GM19351 (cell line): ENCODE data around the gene LDLRAD3.
A peak's percentile ranks its signal among the peaks of the same experiment; 100 is the strongest.

Source experiments
- ATAC-seq: cut with Tn5 transposase; IDR thresholded peaks from one replicate; pipeline ENCODE4 v1.9.1; 2021; ENCODE audit warnings: mild to moderate bottlenecking, moderate library complexity; ENCODE audit not compliant: unreplicated experiment

LDLRAD3 gene

GRCh38 chr11:36092314-36093030, 148.6 kb downstream of the LDLRAD3 start:
- ATAC-seq, result no peak

DNA sequence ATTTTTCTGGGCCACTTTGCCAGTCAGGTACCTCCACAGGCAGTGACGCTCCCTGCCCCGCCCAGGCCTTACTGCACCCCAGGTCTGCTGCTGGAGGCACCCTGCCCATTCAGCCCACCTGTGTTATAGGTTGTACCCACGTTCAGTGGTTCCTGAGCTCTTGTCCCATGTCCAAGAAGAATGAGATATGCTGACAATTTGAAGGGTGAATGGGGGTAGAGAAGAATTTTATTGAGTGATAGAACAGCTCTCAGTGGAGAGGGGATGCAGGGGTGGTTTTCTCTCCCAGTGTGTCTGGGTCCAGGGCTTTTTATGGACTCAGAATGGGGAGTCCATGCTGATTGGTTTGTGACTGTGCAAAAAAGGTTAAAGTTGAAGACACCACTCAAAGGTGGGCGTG, 149.7 kb downstream of the LDLRAD3 start:
- ATAC-seq, result no peak

DNA sequence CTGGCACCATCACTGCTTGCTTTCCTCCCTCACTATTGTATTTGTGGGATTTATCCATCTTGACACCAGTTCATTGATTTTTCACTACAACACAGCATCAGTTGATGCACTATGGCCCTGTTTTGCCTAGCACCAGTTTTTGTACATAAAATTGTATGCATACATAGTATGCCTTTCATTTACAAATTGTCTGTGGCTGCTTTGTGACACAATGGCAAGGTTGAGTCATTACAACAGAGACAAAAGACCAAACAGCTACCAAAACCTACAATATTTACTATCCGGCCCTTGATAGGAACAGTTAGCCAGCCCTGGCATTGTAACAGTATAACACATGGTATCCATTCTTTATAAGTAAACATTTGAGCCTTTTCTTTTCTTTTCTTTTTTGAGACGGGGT, 150.3 kb downstream of the LDLRAD3 start:
- no peak for ATAC-seq

DNA sequence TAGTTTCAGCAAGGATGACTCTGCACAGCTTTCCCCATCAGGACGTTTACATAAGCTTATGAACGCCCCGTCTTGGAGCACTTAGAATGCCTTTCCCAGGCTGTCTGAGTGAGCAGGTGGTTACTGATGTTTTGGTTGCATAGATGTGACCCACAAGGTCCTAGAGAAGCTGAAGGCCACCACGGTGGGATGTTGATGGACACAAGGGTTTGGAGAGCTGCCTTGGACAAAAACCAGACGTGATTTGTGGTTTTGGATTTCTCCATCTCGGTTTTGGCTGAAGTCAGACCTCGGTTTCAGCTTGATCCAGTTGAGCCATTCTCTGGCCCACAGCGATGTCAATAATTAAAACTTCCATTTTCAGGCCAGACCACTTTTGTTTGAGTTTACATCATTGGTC, 151.9 kb downstream of the LDLRAD3 start:
- ATAC-seq, result no peak

- no peak for ATAC-seq
Measured at GRCh38 chr11:36097219-36097650, 153.4 kb downstream of the LDLRAD3 start.

DNA sequence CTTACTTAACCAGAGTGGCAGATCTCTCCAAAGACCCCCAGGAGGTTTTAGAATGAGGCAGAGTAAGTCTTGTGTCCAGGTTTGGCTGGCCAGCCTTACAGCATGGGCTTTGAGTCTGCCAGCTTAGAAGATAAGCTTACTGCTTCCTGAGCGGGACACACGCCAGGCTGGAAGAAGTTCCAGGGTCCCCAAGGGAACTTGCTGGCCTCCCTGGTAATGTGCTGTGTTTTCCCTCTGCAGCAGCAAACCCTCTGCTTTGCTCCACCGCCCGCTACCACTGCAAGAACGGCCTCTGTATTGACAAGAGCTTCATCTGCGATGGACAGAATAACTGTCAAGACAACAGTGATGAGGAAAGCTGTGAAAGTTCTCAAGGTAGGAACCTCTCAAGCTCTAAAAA, 154.2 kb downstream of the LDLRAD3 start:
- ATAC-seq, result no peak

DNA sequence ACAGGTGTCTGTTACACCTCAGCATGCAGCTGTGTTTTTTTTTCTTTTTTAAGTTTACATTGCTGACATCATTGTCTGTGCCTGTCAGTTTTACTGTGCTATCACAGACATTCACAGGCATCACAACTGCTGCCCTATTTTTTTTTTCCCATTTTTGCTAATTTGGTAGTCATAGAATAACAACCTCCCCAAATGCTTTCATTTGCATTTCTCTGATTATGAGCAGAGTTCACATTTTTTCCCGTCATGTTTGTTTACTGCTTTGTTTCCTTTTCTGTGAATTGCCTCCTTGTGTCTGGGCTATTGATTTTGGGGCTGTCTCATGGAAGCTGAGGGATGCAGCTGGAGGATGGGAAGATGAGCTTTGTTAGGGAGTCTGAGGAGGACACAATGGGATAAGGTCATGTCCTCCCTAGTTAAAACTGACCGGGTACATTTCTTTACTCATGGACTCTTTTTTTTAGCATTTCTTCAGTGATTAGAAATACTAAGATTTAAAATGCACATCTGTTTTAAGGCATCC, 155.1 kb downstream of the LDLRAD3 start:
- ATAC-seq, result no peak

GRCh38 chr11:36101466-36101865, 157.6 kb downstream of the LDLRAD3 start:
- no peak for ATAC-seq

- ATAC-seq, result no peak
Measured at GRCh38 chr11:36102868-36103267, 159.0 kb downstream of the LDLRAD3 start.

- no peak for ATAC-seq
Measured at GRCh38 chr11:36103933-36104530, 160.2 kb downstream of the LDLRAD3 start.

GRCh38 chr11:36104660-36104992, 160.8 kb downstream of the LDLRAD3 start:
- ATAC-seq, result no peak

- no peak for ATAC-seq
Measured at GRCh38 chr11:36105743-36106581, 162.1 kb downstream of the LDLRAD3 start.

DNA sequence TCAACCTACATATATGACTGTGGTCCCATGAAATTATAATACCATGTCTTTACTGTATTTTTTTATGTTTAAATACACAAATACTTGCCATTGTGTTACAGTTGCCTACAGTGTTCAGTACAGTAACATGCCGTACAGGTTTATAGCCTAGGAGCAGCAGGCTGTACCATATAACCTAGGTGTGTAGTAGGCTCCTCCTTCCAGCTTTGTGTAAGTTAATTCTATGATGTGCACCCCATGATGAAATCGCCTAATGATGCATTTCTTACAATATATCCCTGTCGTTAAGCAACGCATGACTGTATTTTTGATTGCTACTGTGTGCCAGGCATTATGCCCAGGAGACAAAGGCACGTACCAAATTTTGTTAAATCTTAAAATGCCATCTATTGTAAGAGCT, 163.7 kb downstream of the LDLRAD3 start:
- no peak for ATAC-seq

GRCh38 chr11:36108881-36109589, 165.2 kb downstream of the LDLRAD3 start:
- ATAC-seq, result no peak

GRCh38 chr11:36109590-36109849, 165.7 kb downstream of the LDLRAD3 start:
- no peak for ATAC-seq

- peak; percentile 76 for ATAC-seq
Measured at GRCh38 chr11:36109850-36110606, 166.2 kb downstream of the LDLRAD3 start.

DNA sequence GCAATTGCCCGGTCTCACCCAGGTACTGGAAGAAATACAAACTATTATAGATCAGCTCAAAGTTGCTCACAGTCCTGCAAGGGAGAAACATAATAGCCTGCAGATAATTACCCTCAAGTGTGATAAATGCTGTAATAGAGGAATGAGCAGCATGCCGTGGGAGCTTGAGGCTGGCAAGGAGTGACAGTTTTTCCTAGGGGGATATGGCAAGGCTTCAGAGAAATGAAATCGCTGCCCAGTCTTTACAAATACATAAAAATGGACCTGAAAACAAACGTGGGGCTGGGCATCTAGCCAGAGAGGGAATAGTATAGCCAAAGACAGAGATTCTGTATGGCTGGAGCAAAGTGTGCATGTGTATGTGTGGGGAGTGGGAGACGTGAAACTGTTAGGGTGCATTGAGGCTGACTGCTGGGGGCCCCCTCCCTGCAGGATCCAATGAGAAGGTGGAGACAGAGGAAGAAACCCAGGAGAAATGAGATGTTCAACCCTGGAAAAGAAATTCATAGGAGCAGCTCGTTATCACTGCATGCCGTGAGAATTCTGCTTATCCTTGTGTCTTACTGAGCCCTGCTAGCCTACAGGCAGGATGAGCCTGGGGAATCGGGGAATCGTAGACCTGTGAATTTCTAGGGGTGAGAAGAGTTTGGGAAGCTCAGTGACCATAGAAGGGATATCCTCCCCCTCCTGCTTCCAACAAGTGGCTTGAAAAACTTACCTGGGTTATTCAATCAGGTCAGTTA, 167.0 kb downstream of the LDLRAD3 start:
- no peak for ATAC-seq

GRCh38 chr11:36114095-36114494, 170.2 kb downstream of the LDLRAD3 start:
- ATAC-seq, result no peak

GRCh38 chr11:36115378-36115801, 171.5 kb downstream of the LDLRAD3 start:
- ATAC-seq, result no peak

DNA sequence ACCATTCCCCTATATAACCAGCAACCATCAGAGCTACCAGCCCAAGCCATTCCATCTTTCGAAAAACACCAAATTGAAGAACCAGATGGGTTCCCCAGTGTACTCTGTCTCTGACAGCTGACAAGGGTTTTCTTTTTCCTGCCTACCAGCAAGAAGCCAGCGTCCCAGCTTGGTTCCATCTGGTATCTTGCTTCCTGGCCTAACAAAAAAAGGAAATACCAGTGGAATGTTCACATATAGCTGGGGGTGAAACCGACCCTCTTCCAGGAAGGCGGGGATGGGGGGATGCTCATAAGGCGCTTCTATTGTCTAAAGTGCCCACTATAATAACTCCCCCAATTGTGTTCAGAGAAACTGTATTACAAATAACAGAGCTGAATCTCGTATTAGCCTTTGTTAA, 172.3 kb downstream of the LDLRAD3 start:
- ATAC-seq, result no peak
